NK-92 (cell line): ENCODE results near the gene SPATS2.
"Not testable (repeated sequence)": the region's sequence is repeated elsewhere in the genome, so short reads cannot be mapped to it uniquely, and the experiment has no call there.

Experiments
- DNase-seq: peaks from one replicate; lab custom pipeline; 2025; ENCODE audit not compliant: unreplicated experiment; lab: John Stamatoyannopoulos, UW

Gene SPATS2

GRCh38 chr12:49511410-49511809, 144.1 kb downstream of the SPATS2 start:
- DNase-seq = no peak

- no peak for DNase-seq
Observed at GRCh38 chr12:49512546-49512945, 145.3 kb downstream of the SPATS2 start.

- no peak for DNase-seq
Observed at GRCh38 chr12:49515266-49515665, 148.0 kb downstream of the SPATS2 start.

- no peak for DNase-seq
Observed at GRCh38 chr12:49518914-49519573, 151.8 kb downstream of the SPATS2 start.

GRCh38 chr12:49519574-49519936, 152.3 kb downstream of the SPATS2 start:
- DNase-seq = no peak

- DNase-seq = no peak
Observed at GRCh38 chr12:49521389-49521788, 154.1 kb downstream of the SPATS2 start.

GRCh38 chr12:49524660-49525324, 157.5 kb downstream of the SPATS2 start:
- DNase-seq = no peak

GRCh38 chr12:49525942-49526341, 158.7 kb downstream of the SPATS2 start:
- DNase-seq = no peak

GRCh38 chr12:49527361-49528130, 160.3 kb downstream of the SPATS2 start:
- DNase-seq = no peak

GRCh38 chr12:49529414-49529813, 162.2 kb downstream of the SPATS2 start:
- DNase-seq = no peak

- DNase-seq = no peak
Observed at GRCh38 chr12:49531745-49532144, 164.5 kb downstream of the SPATS2 start.

GRCh38 chr12:49533331-49533730, 166.1 kb downstream of the SPATS2 start:
- no peak for DNase-seq

GRCh38 chr12:49534122-49534521, 166.9 kb downstream of the SPATS2 start:
- DNase-seq = not testable (repeated sequence)

GRCh38 chr12:49534731-49535278, 167.5 kb downstream of the SPATS2 start:
- DNase-seq = no peak

GRCh38 chr12:49535921-49536525, 168.8 kb downstream of the SPATS2 start:
- no peak for DNase-seq

- DNase-seq = no peak
Observed at GRCh38 chr12:49536526-49537071, 169.3 kb downstream of the SPATS2 start.

GRCh38 chr12:49537231-49537751, 170.0 kb downstream of the SPATS2 start:
- DNase-seq = no peak

- DNase-seq = no peak
Observed at GRCh38 chr12:49537752-49538509, 170.7 kb downstream of the SPATS2 start.

- DNase-seq = peak; percentile 35
Observed at GRCh38 chr12:49538510-49539403, 171.5 kb downstream of the SPATS2 start, which contains the start of gene KCNH3. TSS of gene KCNH3 (plus strand) at chr12:49539030. CDS start at chr12:49539417, 387 bp downstream.
